MM.1S (cell line): Measurements from ENCODE around the gene B4GALT3.
A peak's percentile ranks its signal among the peaks of the same experiment; 100 is the strongest.

Experiments used
- DNase-seq: peaks from one replicate; pipeline ENCODE4 v3.0.0-alpha.2; 2015
- H2AFZ ChIP-seq: fragments of 300-600 bp; sonication (generic); 2 replicates; pipeline ENCODE4 v1.6.0; 2016; ENCODE audit warnings: antibody characterized with exemption, low read length
- H3F3A ChIP-seq: fragments of 300-600 bp; sonication (generic); 2 replicates; pipeline ENCODE4 v1.6.1; 2016; ENCODE audit warnings: mild to moderate bottlenecking, antibody characterized with exemption, low read length, moderate library complexity, mixed read lengths; ENCODE audit not compliant: insufficient read depth
- H3K27ac ChIP-seq: fragments of 300-600 bp; sonication (generic); 2 replicates; pipeline ENCODE4 v1.5.1; 2016; ENCODE audit warnings: mild to moderate bottlenecking, low read length
- H3K27me3 ChIP-seq: fragments of 300-600 bp; sonication (generic); replicated peaks from 2 replicates; pipeline ENCODE4 v1.6.0; 2016; ENCODE audit warnings: low read length; ENCODE audit not compliant: insufficient read depth
- H3K36me3 ChIP-seq: fragments of 300-600 bp; sonication (generic); replicated peaks from 2 replicates; pipeline ENCODE4 v1.6.1; 2016; ENCODE audit warnings: mild to moderate bottlenecking, low read length, mixed read lengths; ENCODE audit not compliant: insufficient read depth
- H3K4me1 ChIP-seq: fragments of 300-600 bp; sonication (generic); 2 replicates; pipeline ENCODE4 v1.6.1; 2016; ENCODE audit warnings: low read length, mixed read lengths
- H3K4me2 ChIP-seq: fragments of 300-600 bp; sonication (generic); 2 replicates; pipeline ENCODE4 v1.6.0; 2016; ENCODE audit warnings: low read depth, low read length
- H3K4me3 ChIP-seq: fragments of 300-600 bp; sonication (generic); 2 replicates; pipeline ENCODE4 v1.5.1; 2016; ENCODE audit warnings: low read length, mixed read lengths
- H3K79me2 ChIP-seq: fragments of 300-600 bp; sonication (generic); 2 replicates; pipeline ENCODE4 v1.6.1; 2016; ENCODE audit warnings: mixed run types, low read length, mixed read lengths
- H3K9ac ChIP-seq: fragments of 300-600 bp; sonication (generic); 2 replicates; pipeline ENCODE4 v1.6.1; 2016; ENCODE audit warnings: low read length, mixed read lengths
- H3K9me2 ChIP-seq: fragments of 300-600 bp; sonication (generic); replicated peaks from 2 replicates; pipeline ENCODE4 v1.6.1; 2016; ENCODE audit warnings: mild to moderate bottlenecking, low read length, mixed read lengths; ENCODE audit not compliant: insufficient read depth
- H3K9me3 ChIP-seq: fragments of 300-600 bp; sonication (generic); replicated peaks from 2 replicates; pipeline ENCODE4 v1.6.1; 2016; ENCODE audit warnings: mild to moderate bottlenecking, low read length, mixed read lengths; ENCODE audit not compliant: insufficient read depth
- H4K20me1 ChIP-seq: fragments of 300-600 bp; sonication (generic); 2 replicates; pipeline ENCODE4 v1.6.1; 2016; ENCODE audit warnings: mild to moderate bottlenecking, low read length, moderate library complexity, mixed read lengths; ENCODE audit not compliant: insufficient read depth
- EZH2 ChIP-seq: fragments of 300-600 bp; sonication (generic); optimal IDR thresholded peaks from 2 replicates; pipeline ENCODE3; 2017; ENCODE audit warnings: low read depth, mild to moderate bottlenecking, antibody characterized with exemption, low read length, mixed read lengths
- EZH2phosphoT487 ChIP-seq: fragments of 300-600 bp; sonication (generic); IDR thresholded peaks from 2 replicates; pipeline ENCODE4 v1.6.1; 2018; ENCODE audit warnings: antibody characterized with exemption, low read length
- TF ChIP-seq, protein P1 (sequence below): fragments of 300-600 bp; sonication (generic); IDR thresholded peaks from 2 replicates; pipeline ENCODE4 v1.5.1; 2016; ENCODE audit warnings: antibody characterized with exemption, low read length, mixed read lengths

Gene B4GALT3

DNA sequence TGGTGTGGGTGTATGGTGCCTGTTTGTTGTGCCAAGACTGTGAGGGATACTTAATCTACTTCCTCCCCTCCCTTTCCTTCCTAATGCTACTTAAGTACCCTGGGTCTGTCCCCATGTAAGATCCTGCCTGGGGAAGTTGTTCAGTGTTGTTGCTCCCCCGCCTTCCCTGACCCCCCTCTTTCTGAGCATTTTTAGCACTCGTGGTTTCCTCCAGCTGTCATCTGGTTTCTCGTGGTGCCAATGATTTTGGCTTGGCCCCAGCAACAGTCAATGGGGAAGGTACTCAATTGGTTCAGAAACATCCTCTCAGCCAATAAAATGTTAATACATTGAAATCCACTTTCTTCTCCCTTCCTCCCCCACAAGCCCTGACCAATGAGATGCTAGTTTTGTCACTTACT lies 8.0 kb upstream of the B4GALT3 start:
- Histone ChIP-seq H3K4me3 (peak overlapping the region; percentile 32; the same call in 1 of the 2 replicates), H4K20me1 (no peaks in the 10 kb centered on the region), H3F3A (peaks cover 44% of the 10 kb centered on the region), H3K9ac (peak overlapping the region; percentile 47), H3K36me3 (no peaks in the 10 kb centered on the region), H3K27me3 (no peaks in the 10 kb centered on the region), H3K27ac (peak overlapping the region; percentile 89), H3K4me1 (peaks cover 63% of the 10 kb centered on the region), H3K4me2 (peak overlapping the region; percentile 68), H3K9me3 (no peaks in the 10 kb centered on the region), H2AFZ (peak overlapping the region; percentile 25; the same call in 1 of the 2 replicates), H3K9me2 (no peaks in the 10 kb centered on the region), H3K79me2 (no peaks in the 10 kb centered on the region; the same call in 1 of the 2 replicates)
- TF ChIP-seq EZH2 (no peak), EZH2phosphoT487 (no peak)
- TF ChIP-seq, protein P1, sequence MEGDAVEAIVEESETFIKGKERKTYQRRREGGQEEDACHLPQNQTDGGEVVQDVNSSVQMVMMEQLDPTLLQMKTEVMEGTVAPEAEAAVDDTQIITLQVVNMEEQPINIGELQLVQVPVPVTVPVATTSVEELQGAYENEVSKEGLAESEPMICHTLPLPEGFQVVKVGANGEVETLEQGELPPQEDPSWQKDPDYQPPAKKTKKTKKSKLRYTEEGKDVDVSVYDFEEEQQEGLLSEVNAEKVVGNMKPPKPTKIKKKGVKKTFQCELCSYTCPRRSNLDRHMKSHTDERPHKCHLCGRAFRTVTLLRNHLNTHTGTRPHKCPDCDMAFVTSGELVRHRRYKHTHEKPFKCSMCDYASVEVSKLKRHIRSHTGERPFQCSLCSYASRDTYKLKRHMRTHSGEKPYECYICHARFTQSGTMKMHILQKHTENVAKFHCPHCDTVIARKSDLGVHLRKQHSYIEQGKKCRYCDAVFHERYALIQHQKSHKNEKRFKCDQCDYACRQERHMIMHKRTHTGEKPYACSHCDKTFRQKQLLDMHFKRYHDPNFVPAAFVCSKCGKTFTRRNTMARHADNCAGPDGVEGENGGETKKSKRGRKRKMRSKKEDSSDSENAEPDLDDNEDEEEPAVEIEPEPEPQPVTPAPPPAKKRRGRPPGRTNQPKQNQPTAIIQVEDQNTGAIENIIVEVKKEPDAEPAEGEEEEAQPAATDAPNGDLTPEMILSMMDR = no peak
- peak; percentile 98 for DNase-seq

DNA sequence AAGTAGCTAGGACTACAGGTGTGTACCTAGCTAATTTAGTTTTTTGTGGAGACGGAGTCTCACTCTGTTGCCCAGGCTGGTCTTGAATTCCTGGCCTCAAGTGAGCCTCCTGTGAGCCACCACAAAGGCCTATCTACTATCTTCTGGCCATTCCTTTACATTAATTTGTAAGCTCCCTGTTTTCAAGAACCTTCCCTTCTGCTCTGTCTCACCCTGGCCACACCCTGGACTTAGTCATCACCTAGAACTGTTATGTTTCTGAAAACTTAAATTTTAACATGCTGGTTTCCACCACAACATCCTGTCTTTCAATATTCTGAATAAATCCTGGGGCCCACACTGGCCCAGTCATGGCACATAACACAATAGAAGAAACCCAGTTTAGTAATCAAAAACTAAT lies 4.9 kb upstream of the B4GALT3 start:
- Histone ChIP-seq H3K4me3 (no peak overlapping the region), H3F3A (peaks cover 50% of the 10 kb centered on the region), H4K20me1 (no peaks in the 10 kb centered on the region), H2AFZ (peak overlapping the region; percentile 51), H3K4me2 (peak overlapping the region; percentile 44), H3K36me3 (no peaks in the 10 kb centered on the region), H3K27ac (peak overlapping the region; percentile 89; the same call in 1 of the 2 replicates), H3K4me1 (peaks cover 67% of the 10 kb centered on the region), H3K27me3 (no peaks in the 10 kb centered on the region), H3K9me3 (no peaks in the 10 kb centered on the region), H3K9me2 (no peaks in the 10 kb centered on the region), H3K79me2 (peaks cover 2% of the 10 kb centered on the region), H3K9ac (peak overlapping the region; percentile 1; the same call in 1 of the 2 replicates)
- DNase-seq = peak; percentile 89
- TF ChIP-seq EZH2phosphoT487 (no peak), EZH2 (no peak)
- TF ChIP-seq, protein P1 = no peak

DNA sequence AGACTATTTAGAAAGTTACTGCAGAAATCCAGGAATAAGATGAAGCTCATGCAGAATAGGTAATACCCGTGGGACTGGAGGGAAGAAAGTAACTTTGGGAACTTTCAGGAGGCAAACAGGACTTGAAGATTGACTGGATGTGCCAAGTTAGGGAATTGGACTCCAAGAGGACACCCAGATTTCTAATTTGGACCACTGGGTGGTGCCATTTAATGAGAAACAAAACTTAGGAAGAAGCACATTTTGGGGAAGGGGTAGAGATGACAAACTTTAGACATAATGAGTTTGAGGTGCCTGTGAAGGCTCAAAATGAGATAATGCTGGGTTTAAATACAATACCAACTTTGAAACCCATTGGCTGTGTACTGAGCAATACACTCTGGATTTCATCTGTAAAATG lies 3.3 kb upstream of the B4GALT3 start:
- no peaks in the 10 kb centered on the region for H3K9me3 ChIP-seq
- DNase-seq = peak; percentile 36
- H3K27me3 ChIP-seq = no peaks in the 10 kb centered on the region
- H3K4me1 ChIP-seq = peaks cover 52% of the 10 kb centered on the region
- no peaks in the 10 kb centered on the region for H3K36me3 ChIP-seq
- H3K27ac ChIP-seq = no peak overlapping the region
- H2AFZ ChIP-seq = no peak overlapping the region
- peaks cover 49% of the 10 kb centered on the region for H3F3A ChIP-seq
- TF ChIP-seq, protein P1 = peak; percentile 66
- no peak for TF ChIP-seq EZH2phosphoT487
- peaks cover 18% of the 10 kb centered on the region for H3K79me2 ChIP-seq
- no peak overlapping the region for H3K9ac ChIP-seq
- H3K9me2 ChIP-seq = no peaks in the 10 kb centered on the region
- no peak overlapping the region for H3K4me3 ChIP-seq
- no peaks in the 10 kb centered on the region for H4K20me1 ChIP-seq
- no peak overlapping the region for H3K4me2 ChIP-seq
